ENCODE results near the gene EAF1.

GRCh38 chr3:15476378-15476777, 49.0 kb downstream of the EAF1 start:
- TF ChIP-seq POLR2AphosphoS5 (IDR thresholded peaks at IDR 0.05): no peak
- no peak for TF ChIP-seq EZH2 (IDR thresholded peaks at IDR 0.05; ENCODE audit: borderline replicate concordance, insufficient read depth, low read length, poor library complexity, severe bottlenecking)
- TF ChIP-seq EP300 (conservative IDR thresholded peaks at IDR 0.05; ENCODE audit: poor library complexity, severe bottlenecking): no peak
- no peak for TF ChIP-seq SMC3 (conservative IDR thresholded peaks at IDR 0.05; ENCODE audit: poor library complexity)
- TF ChIP-seq CTCF (IDR thresholded peaks at IDR 0.05; ENCODE audit: poor library complexity, severe bottlenecking): no peak
